Liver (tissue), 10 donors: ENCODE data around the gene ZW10. TPM values are rescaled to one million over a fixed set of nuclear protein-coding genes. Genes with fewer than 3 reads are reported as not detected.

Experiments
- DNase-seq: peaks from one replicate; pipeline ENCODE4 v3.0.0-alpha.2; 2017; ENCODE audit warnings: low spot score
- H3K27ac ChIP-seq, 2 donors: one replicate each; pipeline ENCODE4 v1.7.0; 2013; ENCODE audit warnings: inconsistent platforms in 2 of 2, low read length in 2 of 2, control low read depth in 1 of 2, low read depth in 1 of 2, mild to moderate bottlenecking in 1 of 2
- H3K27me3 ChIP-seq, 4 donors: one replicate each; pipeline versions ENCODE4 v1.6.1 to v1.7.0; 2013; ENCODE audit warnings: low read length in 3 of 4, inconsistent platforms in 1 of 4, mild to moderate bottlenecking in 1 of 4, moderate library complexity in 1 of 4; ENCODE audit not compliant: control insufficient read depth in 4 of 4, insufficient read depth in 4 of 4
- H3K36me3 ChIP-seq, 4 donors: one replicate each; pipeline versions ENCODE4 v1.6.1 to v1.7.0; 2013; ENCODE audit warnings: low read length in 3 of 4, mild to moderate bottlenecking in 3 of 4, low read depth in 1 of 4, moderate library complexity in 1 of 4; ENCODE audit not compliant: control insufficient read depth in 4 of 4, insufficient read depth in 3 of 4
- H3K4me1 ChIP-seq, 4 donors: one replicate each; pipeline versions ENCODE4 v1.6.1 to v1.7.0; 2013; ENCODE audit warnings: low read length in 3 of 4, mild to moderate bottlenecking in 3 of 4, moderate library complexity in 1 of 4; ENCODE audit not compliant: control insufficient read depth in 4 of 4, insufficient read depth in 4 of 4
- H3K4me3 ChIP-seq, 3 donors: one replicate each; pipeline versions ENCODE4 v1.6.1 to v1.7.0; 2013; ENCODE audit warnings: low read length in 3 of 3, control low read depth in 1 of 3, low read depth in 1 of 3, mild to moderate bottlenecking in 1 of 3
- H3K9ac ChIP-seq, 2 donors: one replicate each; pipeline ENCODE4 v1.7.0; 2013; ENCODE audit warnings: low read length in 2 of 2, mild to moderate bottlenecking in 2 of 2, moderate library complexity in 2 of 2, control low read depth in 1 of 2, low read depth in 1 of 2
- H3K9me3 ChIP-seq, 4 donors: one replicate each; pipeline versions ENCODE4 v1.6.1 to v1.7.0; 2013; ENCODE audit warnings: low read length in 3 of 4; ENCODE audit not compliant: control insufficient read depth in 4 of 4
- ATF3 ChIP-seq: IDR thresholded peaks from 2 replicates; pipeline ENCODE4 v1.6.1; 2016; ENCODE audit warnings: antibody characterized with exemption
- CTCF ChIP-seq: fragments of 150-350 bp; IDR thresholded peaks from 2 replicates; pipeline ENCODE4 v1.5.1; 2017; ENCODE audit warnings: improper control_type of control experiment, low read depth, low read length; ENCODE audit not compliant: missing input control
- EGR1 ChIP-seq, 2 donors: IDR thresholded peaks; 2 replicates each; pipeline ENCODE4 v1.6.1; 2016 to 2018; ENCODE audit warnings: antibody characterized with exemption in 2 of 2, low read depth in 2 of 2
- FOXA1 ChIP-seq: IDR thresholded peaks from 2 replicates; pipeline ENCODE4 v1.6.1; 2016; ENCODE audit warnings: antibody characterized with exemption
- FOXA2 ChIP-seq: IDR thresholded peaks from 2 replicates; pipeline ENCODE4 v1.6.1; 2016; ENCODE audit warnings: antibody characterized with exemption
- GABPA ChIP-seq, 2 donors: IDR thresholded peaks in 1 of 2; conservative IDR thresholded peaks in 1 of 2; 2 replicates each; pipeline ENCODE4 v1.6.1; 2016; ENCODE audit warnings: antibody characterized with exemption in 2 of 2, mild to moderate bottlenecking in 1 of 2, moderate library complexity in 1 of 2
- HNF4A ChIP-seq, 2 donors: conservative IDR thresholded peaks; 2 replicates each; pipeline ENCODE4 v1.6.1; 2016; ENCODE audit warnings: antibody characterized with exemption in 2 of 2, mild to moderate bottlenecking in 2 of 2
- HNF4G ChIP-seq: IDR thresholded peaks from 2 replicates; pipeline ENCODE4 v1.6.1; 2016; ENCODE audit warnings: antibody characterized with exemption
- MAX ChIP-seq: IDR thresholded peaks from 2 replicates; pipeline ENCODE4 v1.6.1; 2016; ENCODE audit warnings: antibody characterized with exemption
- RAD21 ChIP-seq, 2 donors: IDR thresholded peaks; 2 replicates each; pipeline ENCODE4 v1.6.1; 2016; ENCODE audit warnings: antibody characterized with exemption in 2 of 2, mild to moderate bottlenecking in 2 of 2
- RXRA ChIP-seq, 2 donors: IDR thresholded peaks; 2 replicates each; pipeline ENCODE4 v1.6.1; 2017 to 2018; ENCODE audit warnings: antibody characterized with exemption in 2 of 2, mild to moderate bottlenecking in 1 of 2
- SP1 ChIP-seq: IDR thresholded peaks from 2 replicates; pipeline ENCODE4 v1.6.1; 2018; ENCODE audit warnings: antibody characterized with exemption, mild to moderate bottlenecking
- TAF1 ChIP-seq: conservative IDR thresholded peaks from 2 replicates; pipeline ENCODE4 v1.6.1; 2016; ENCODE audit warnings: antibody characterized with exemption, mild to moderate bottlenecking
- YY1 ChIP-seq: IDR thresholded peaks from 2 replicates; pipeline ENCODE4 v1.6.1; 2016; ENCODE audit warnings: antibody characterized with exemption, mild to moderate bottlenecking
- ZBTB33 ChIP-seq: IDR thresholded peaks from 2 replicates; pipeline ENCODE4 v1.6.1; 2016; ENCODE audit warnings: antibody characterized with exemption
- WGBS: extraction: QIAGEN DNeasy Blood & Tissue Kit; methylation state at CpG from one replicate; pipeline ENCODE4 v1.1.7; 2013; 5-methylcytosine and 5-hydroxymethylcytosine counted together
- polyA plus RNA-seq, 2 donors: library from polyadenylated mRNA; stranded (reverse) in 1 of 2; unstranded in 1 of 2; fragments of 200-250 nt in 1 of 2; fragments of >200 nt in 1 of 2; fragmentation: Nextera tagmentation in 1 of 2; extraction: Ambion mirVana in 1 of 2; gene quantifications; one replicate each; pipeline versions ENCODE4 v1.2.1 to v1.2.3, GENCODE V29; 2013 to 2015
- small RNA-seq: library from RNA; depleted of rRNA; stranded (forward); fragments of <200 nt; gene quantifications from one replicate; pipeline ENCODE3, GENCODE V24; 2014
- total RNA-seq, 2 donors: library from RNA; depleted of rRNA; stranded (reverse); fragments of >200 nt; gene quantifications; one replicate each; pipeline ENCODE4 v1.2.3, GENCODE V29; 2014
- donor health status: healthy.
- donor health status: healthy.
- donor health status: healthy.
- donor health status: healthy.
- donor health status: healthy.

Gene ZW10
- total and polyA plus RNA-seq, 4 donors, result 3.7 to 16.8 (median 9.3) TPM

- H3K4me3 ChIP-seq, result no peak overlapping the region
- no peaks in the 10 kb centered on the region for H3K27me3 ChIP-seq
- 67% methylated on average over 5 of the region's 5 CpGs for WGBS
- no peak for DNase-seq
- H3K4me1 ChIP-seq, result no peaks in the 10 kb centered on the region
- peaks cover 0 to 2% (median 0%) of the 10 kb centered on the region in 4 donors for H3K36me3 ChIP-seq
- H3K9ac ChIP-seq, result no peak overlapping the region
- no peak overlapping the region for H3K27ac ChIP-seq
- TF ChIP-seq FOXA2 (no peak), TAF1 (no peak), FOXA1 (no peak), HNF4G (no peak), RAD21 (IDR thresholded peaks at IDR 0.05) (no peak), EGR1 (IDR thresholded peaks at IDR 0.05; ENCODE audit: low read depth in 2 of 2) (no peak), ATF3 (no peak), CTCF (no peak), RXRA (IDR thresholded peaks at IDR 0.05) (no peak), GABPA (IDR thresholded peaks at IDR 0.05 in 1 of 2, conservative IDR thresholded peaks at IDR 0.05 in 1 of 2) (no peak), HNF4A (conservative IDR thresholded peaks at IDR 0.05) (no peak), ZBTB33 (no peak), YY1 (no peak), SP1 (no peak), MAX (no peak)
- no peaks in the 10 kb centered on the region for H3K9me3 ChIP-seq
Observed at GRCh38 chr11:113684496-113684895, 89.0 kb downstream of the ZW10 start.

GRCh38 chr11:113683481-113684046, 89.9 kb downstream of the ZW10 start:
- H3K27ac ChIP-seq, result no peak overlapping the region
- WGBS, result 88% methylated on average over 6 of the region's 6 CpGs
- no peak for TF ChIP-seq TAF1
- no peak for TF ChIP-seq YY1
- TF ChIP-seq RXRA (IDR thresholded peaks at IDR 0.05), result no peak
- no peak for TF ChIP-seq RAD21 (IDR thresholded peaks at IDR 0.05)
- H3K9me3 ChIP-seq, result no peaks in the 10 kb centered on the region
- DNase-seq, result no peak
- no peaks in the 10 kb centered on the region for H3K4me1 ChIP-seq
- no peaks in the 10 kb centered on the region for H3K27me3 ChIP-seq
- H3K36me3 ChIP-seq, result no peaks in the 10 kb centered on the region
- no peak overlapping the region for H3K4me3 ChIP-seq
- H3K9ac ChIP-seq, result no peak overlapping the region

Small RNAs within 50 kb of the gene (small RNA-seq; reads per million reads assigned to genes)
- gene LRRC37A13P, result not detected
- not detected for gene RPS29P19

Other genes starting within 250 kb of the ZW10 start
- gene TMPRSS5, start 67.4 kb downstream of the ZW10 start, total RNA-seq, result under 1 TPM; 0.05 to 0.25 TPM
- under 1 TPM; 0.08 to 0.39 TPM for gene TMPRSS5, start 67.4 kb downstream of the ZW10 start, polyA plus RNA-seq
- not detected for gene CLDN25, start 6.1 kb upstream of the ZW10 start, total RNA-seq
- not detected for gene CLDN25, start 6.1 kb upstream of the ZW10 start, polyA plus RNA-seq
- gene USP28, start 101.9 kb upstream of the ZW10 start, total RNA-seq, result 10 to 100 TPM; 10.0 to 20.3 TPM
- gene USP28, start 101.9 kb upstream of the ZW10 start, polyA plus RNA-seq, result 1 to 10 TPM; 5.1 to 7.5 TPM
- gene HTR3B, start 131.1 kb upstream of the ZW10 start, total RNA-seq, result not detected
- gene HTR3B, start 131.1 kb upstream of the ZW10 start, polyA plus RNA-seq, result not detected
- not detected for gene HTR3A, start 201.4 kb upstream of the ZW10 start, total RNA-seq
- gene HTR3A, start 201.4 kb upstream of the ZW10 start, polyA plus RNA-seq, result not detected